Measurements from ENCODE around the gene LZTFL1. TPM values are rescaled to one million over a fixed set of nuclear protein-coding genes. Genes with fewer than 3 reads are reported as not detected.
"Not testable (repeated sequence)": the region's sequence is repeated elsewhere in the genome, so short reads cannot be mapped to it uniquely, and the experiment has no call there.

LZTFL1 gene
- total RNA-seq, 4 donors from 2014 or later: 39.5 to 56.5 (median 51.4) TPM

DNA sequence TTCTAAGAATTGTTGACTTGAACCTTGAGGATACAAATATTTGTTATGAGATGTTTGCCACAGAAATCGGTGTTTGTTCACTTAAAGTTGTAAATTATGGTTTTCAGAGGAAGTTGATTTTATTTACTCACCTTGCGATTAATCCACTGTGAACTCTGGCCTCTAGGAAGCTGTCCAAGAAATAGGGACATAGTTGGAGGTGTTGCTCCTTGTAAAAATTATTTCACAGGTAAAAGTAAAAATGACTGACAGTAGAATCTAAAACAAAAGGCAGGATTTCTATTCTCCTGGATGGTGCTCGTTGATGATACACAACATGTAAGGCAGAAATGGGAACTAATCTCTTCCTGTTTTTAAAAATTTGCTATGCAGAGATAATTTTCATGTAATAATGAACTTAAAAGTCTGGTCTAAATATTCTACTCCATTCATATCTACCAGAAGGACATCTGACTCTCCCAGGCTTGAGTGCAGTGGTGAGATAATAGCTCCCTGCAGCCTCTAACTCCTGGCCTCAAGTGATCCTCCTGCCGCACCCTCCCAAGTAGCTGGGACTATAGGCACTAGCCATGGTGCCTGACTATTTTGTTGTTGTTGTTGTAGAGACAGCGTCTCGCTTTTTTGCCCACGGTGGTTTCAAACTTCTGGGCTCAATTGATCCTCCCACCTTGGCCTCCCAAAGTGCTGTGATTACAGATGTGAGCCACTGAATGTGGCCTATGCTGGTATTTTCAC, 17.1 kb upstream of the LZTFL1 start:
- Histone ChIP-seq H3K27me3 (no peaks in the 10 kb centered on the region), H3K9me3 (no peaks in the 10 kb centered on the region), H3K27ac (no peak overlapping the region), H3K36me3 (no peaks in the 10 kb centered on the region), H3K4me3 (replicated peaks in 1 of 3) (no peak overlapping the region), H3K4me1 (no peaks in the 10 kb centered on the region)
- intact Hi-C loops (cut with DNase I): no loop called here
- DNase-seq: no peak
- TF ChIP-seq, protein P1, sequence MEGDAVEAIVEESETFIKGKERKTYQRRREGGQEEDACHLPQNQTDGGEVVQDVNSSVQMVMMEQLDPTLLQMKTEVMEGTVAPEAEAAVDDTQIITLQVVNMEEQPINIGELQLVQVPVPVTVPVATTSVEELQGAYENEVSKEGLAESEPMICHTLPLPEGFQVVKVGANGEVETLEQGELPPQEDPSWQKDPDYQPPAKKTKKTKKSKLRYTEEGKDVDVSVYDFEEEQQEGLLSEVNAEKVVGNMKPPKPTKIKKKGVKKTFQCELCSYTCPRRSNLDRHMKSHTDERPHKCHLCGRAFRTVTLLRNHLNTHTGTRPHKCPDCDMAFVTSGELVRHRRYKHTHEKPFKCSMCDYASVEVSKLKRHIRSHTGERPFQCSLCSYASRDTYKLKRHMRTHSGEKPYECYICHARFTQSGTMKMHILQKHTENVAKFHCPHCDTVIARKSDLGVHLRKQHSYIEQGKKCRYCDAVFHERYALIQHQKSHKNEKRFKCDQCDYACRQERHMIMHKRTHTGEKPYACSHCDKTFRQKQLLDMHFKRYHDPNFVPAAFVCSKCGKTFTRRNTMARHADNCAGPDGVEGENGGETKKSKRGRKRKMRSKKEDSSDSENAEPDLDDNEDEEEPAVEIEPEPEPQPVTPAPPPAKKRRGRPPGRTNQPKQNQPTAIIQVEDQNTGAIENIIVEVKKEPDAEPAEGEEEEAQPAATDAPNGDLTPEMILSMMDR (IDR thresholded peaks at IDR 0.05): no peak
- TF ChIP-seq POLR2A (IDR thresholded peaks at IDR 0.05): no peak
- 90 to 91% methylated on average over 7 of the region's 7 CpGs for WGBS, 2 donors

DNA sequence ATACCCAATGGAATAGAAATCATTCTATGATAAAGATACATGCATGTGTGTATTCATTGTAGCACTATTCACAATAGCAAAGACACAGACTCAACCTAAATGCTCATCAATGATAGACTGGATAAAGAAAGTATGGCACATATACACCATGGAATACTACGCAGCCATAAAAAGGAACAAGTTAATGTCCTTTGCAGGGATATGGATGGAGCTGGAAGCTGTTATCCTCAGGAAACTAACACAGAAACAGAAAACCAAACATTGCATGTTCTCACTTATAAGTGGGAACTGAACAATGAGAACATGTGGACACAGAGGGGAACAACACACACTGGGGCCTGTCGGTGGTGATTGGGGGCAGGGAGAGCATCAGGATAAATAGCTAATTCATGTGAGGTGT, 15.1 kb upstream of the LZTFL1 start:
- intact Hi-C loops (cut with DNase I); H3K27ac ChIP-seq; H3K9me3 ChIP-seq; H3K4me3 ChIP-seq (replicated peaks in 1 of 3); H3K4me1 ChIP-seq; H3K36me3 ChIP-seq; H3K27me3 ChIP-seq; DNase-seq: not testable (repeated sequence)
- 88 to 90% methylated on average over 2 of the region's 2 CpGs for WGBS, 2 donors

DNA sequence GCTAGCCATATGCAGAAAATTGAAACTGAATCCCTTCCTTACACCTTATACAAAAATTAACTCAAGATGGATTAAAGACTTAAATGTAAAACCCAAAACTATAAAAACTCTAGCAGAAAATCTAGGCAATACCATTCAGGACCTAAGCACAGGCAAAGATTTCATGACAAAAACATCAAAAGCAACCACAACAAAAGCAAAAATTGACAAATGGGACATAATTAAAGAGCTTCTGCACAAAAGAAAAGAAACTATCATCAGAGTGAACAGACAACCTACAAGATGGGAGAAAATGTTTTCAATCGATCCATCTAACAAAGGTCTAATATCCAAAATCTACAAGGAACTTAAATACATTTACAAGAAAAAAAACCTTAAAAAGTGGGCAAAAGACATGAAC, 14.4 kb upstream of the LZTFL1 start:
- H3K4me1 ChIP-seq; H3K36me3 ChIP-seq; H3K9me3 ChIP-seq; H3K27me3 ChIP-seq; H3K27ac ChIP-seq; H3K4me3 ChIP-seq (replicated peaks in 1 of 3); intact Hi-C loops (cut with DNase I); DNase-seq: not testable (repeated sequence)
- WGBS, 2 donors: 92 to 93% methylated on average over 1 of the region's 1 CpG

DNA sequence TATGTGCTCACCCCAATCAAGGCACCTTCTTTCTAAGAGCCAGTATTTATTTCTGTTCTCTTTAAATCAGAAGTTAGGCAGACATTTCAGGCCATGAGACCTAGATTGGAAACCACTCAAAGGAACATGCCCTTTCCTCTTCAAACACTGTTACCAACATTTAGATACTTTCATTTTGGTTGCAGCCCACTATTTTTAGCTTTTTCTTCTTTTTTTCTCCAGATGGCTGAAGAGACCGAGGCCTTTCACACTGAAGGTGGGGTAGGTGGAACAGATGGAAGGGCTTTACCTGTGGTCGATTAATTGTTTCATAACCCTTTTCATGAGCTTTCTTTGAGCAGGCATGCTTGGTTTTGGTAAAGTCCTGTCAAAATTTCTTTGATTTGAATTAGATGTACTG, 10.9 kb upstream of the LZTFL1 start:
- Histone ChIP-seq H3K27ac (no peak overlapping the region), H3K4me1 (no peaks in the 10 kb centered on the region), H3K9me3 (no peaks in the 10 kb centered on the region), H3K27me3 (no peaks in the 10 kb centered on the region), H3K4me3 (replicated peaks in 1 of 3) (no peak overlapping the region), H3K36me3 (no peaks in the 10 kb centered on the region)
- intact Hi-C loops (cut with DNase I): no loop called here
- WGBS, 2 donors: 79 to 82% methylated on average over 2 of the region's 2 CpGs
- no peak for DNase-seq
- TF ChIP-seq POLR2A (IDR thresholded peaks at IDR 0.05): no peak
- TF ChIP-seq, protein P1 (IDR thresholded peaks at IDR 0.05): no peak

DNA sequence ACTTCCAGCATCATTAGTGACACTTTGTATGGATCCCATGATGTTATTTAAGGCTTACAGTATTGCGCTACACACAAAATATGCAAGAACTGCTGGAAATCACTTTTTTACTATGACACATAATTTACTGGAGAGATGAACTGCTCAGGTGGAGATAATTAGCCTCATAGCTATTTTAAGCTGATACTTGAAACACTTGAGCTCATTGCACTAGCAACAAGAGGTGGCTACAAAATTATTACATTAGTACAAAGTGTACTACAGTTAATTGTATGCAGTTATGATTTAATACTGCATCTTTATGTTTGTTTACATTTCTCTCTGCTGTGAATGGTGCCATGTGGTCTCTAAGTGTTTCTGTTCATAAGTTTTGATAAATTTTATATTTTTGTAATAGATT, 6.5 kb upstream of the LZTFL1 start:
- TF ChIP-seq, protein P1 (IDR thresholded peaks at IDR 0.05): no peak
- TF ChIP-seq POLR2A (IDR thresholded peaks at IDR 0.05): no peak
- Histone ChIP-seq H3K36me3 (no peaks in the 10 kb centered on the region), H3K27me3 (no peaks in the 10 kb centered on the region), H3K9me3 (no peaks in the 10 kb centered on the region), H3K27ac (no peak overlapping the region), H3K4me1 (no peaks in the 10 kb centered on the region), H3K4me3 (replicated peaks in 1 of 3) (no peak overlapping the region)
- intact Hi-C loops (cut with DNase I): no loop called here
- WGBS, 2 donors: 48 to 65% methylated on average over 1 of the region's 1 CpG
- no peak for DNase-seq

DNA sequence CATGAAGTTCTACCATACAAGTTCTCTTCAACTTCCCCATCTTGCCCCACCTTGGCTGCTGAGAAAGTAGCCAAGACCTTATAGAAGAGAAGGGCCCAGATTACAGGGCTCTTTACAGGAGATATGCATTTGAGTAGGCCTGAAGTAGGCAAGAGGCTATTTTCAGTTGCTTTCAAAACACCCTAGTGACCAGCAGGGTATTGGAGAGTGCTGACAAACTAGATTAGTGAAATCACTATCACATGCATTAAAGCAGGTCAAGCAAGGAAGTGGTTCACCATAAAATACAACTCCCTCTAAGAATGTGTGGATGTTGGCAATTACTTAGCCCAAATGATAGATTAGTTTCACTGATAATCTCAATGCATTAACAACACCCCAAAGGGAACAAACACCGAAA, 2.7 kb upstream of the LZTFL1 start:
- Histone ChIP-seq H3K36me3 (no peaks in the 10 kb centered on the region), H3K9me3 (no peaks in the 10 kb centered on the region), H3K4me3 (replicated peaks in 1 of 3) (no peak overlapping the region), H3K4me1 (peaks cover 12 to 18% of the 10 kb centered on the region in 2 donors), H3K27me3 (no peaks in the 10 kb centered on the region), H3K27ac (no peak overlapping the region)
- intact Hi-C loops (cut with DNase I): no loop called here
- TF ChIP-seq POLR2A (IDR thresholded peaks at IDR 0.05): no peak
- TF ChIP-seq, protein P1 (IDR thresholded peaks at IDR 0.05): no peak
- WGBS, 2 donors: 77 to 88% methylated on average over 1 of the region's 1 CpG
- DNase-seq: no peak
